IPS-18a (cell line): ENCODE results near the gene LDLRAD4.

Experiments
- H3K27ac ChIP-seq: one replicate; pipeline ENCODE4 v1.5.1; 2013; ENCODE audit warnings: low read length
- H3K27me3 ChIP-seq: one replicate; pipeline ENCODE4 v1.6.1; 2013; ENCODE audit warnings: mild to moderate bottlenecking, low read length; ENCODE audit not compliant: control insufficient read depth, insufficient read depth
- H3K36me3 ChIP-seq: one replicate; pipeline ENCODE4 v1.6.1; 2013; ENCODE audit warnings: low read depth, low read length; ENCODE audit not compliant: control insufficient read depth
- H3K4me1 ChIP-seq: one replicate; pipeline ENCODE4 v1.6.1; 2013; ENCODE audit warnings: low read depth, low read length; ENCODE audit not compliant: control insufficient read depth
- H3K4me3 ChIP-seq: one replicate; pipeline ENCODE4 v1.5.1; 2013; ENCODE audit warnings: low read length
- H3K9ac ChIP-seq: one replicate; pipeline ENCODE4 v1.6.1; 2013; ENCODE audit warnings: mild to moderate bottlenecking, low read length, moderate library complexity
- H3K9me3 ChIP-seq: one replicate; pipeline ENCODE4 v1.6.1; 2013; ENCODE audit warnings: low read depth, low read length; ENCODE audit not compliant: control insufficient read depth

LDLRAD4 gene

GRCh38 chr18:13581496-13582177, 363.1 kb downstream of the LDLRAD4 start:
- Histone ChIP-seq H3K27ac (no peak overlapping the region), H3K9ac (no peak overlapping the region), H3K4me3 (no peak overlapping the region), H3K27me3 (no peaks in the 10 kb centered on the region), H3K9me3 (no peaks in the 10 kb centered on the region), H3K36me3 (no peaks in the 10 kb centered on the region), H3K4me1 (no peaks in the 10 kb centered on the region)

GRCh38 chr18:13582178-13582670, 363.7 kb downstream of the LDLRAD4 start:
- H3K36me3 ChIP-seq = no peaks in the 10 kb centered on the region
- no peaks in the 10 kb centered on the region for H3K4me1 ChIP-seq
- H3K9me3 ChIP-seq = no peaks in the 10 kb centered on the region
- no peak overlapping the region for H3K4me3 ChIP-seq
- H3K27ac ChIP-seq = no peak overlapping the region
- no peak overlapping the region for H3K9ac ChIP-seq
- no peaks in the 10 kb centered on the region for H3K27me3 ChIP-seq

- Histone ChIP-seq H3K4me3 (no peak overlapping the region), H3K9me3 (no peaks in the 10 kb centered on the region), H3K4me1 (no peaks in the 10 kb centered on the region), H3K27ac (no peak overlapping the region), H3K36me3 (no peaks in the 10 kb centered on the region), H3K9ac (no peak overlapping the region), H3K27me3 (no peaks in the 10 kb centered on the region)
Measured at GRCh38 chr18:13583576-13584550, 365.3 kb downstream of the LDLRAD4 start.

- Histone ChIP-seq H3K9ac (no peak overlapping the region), H3K4me3 (no peak overlapping the region), H3K4me1 (no peaks in the 10 kb centered on the region), H3K27ac (no peak overlapping the region), H3K9me3 (no peaks in the 10 kb centered on the region), H3K36me3 (no peaks in the 10 kb centered on the region), H3K27me3 (no peaks in the 10 kb centered on the region)
Measured at GRCh38 chr18:13584825-13585224, 366.3 kb downstream of the LDLRAD4 start.

- Histone ChIP-seq H3K4me1 (no peaks in the 10 kb centered on the region), H3K9me3 (no peaks in the 10 kb centered on the region), H3K36me3 (no peaks in the 10 kb centered on the region), H3K4me3 (no peak overlapping the region), H3K9ac (no peak overlapping the region), H3K27me3 (no peaks in the 10 kb centered on the region), H3K27ac (no peak overlapping the region)
Measured at GRCh38 chr18:13585379-13586153, 367.0 kb downstream of the LDLRAD4 start.

- H3K9me3 ChIP-seq = no peaks in the 10 kb centered on the region
- H3K9ac ChIP-seq = no peak overlapping the region
- H3K27ac ChIP-seq = no peak overlapping the region
- no peaks in the 10 kb centered on the region for H3K4me1 ChIP-seq
- H3K4me3 ChIP-seq = no peak overlapping the region
- H3K36me3 ChIP-seq = no peaks in the 10 kb centered on the region
- H3K27me3 ChIP-seq = no peaks in the 10 kb centered on the region
Measured at GRCh38 chr18:13587001-13587400, 368.4 kb downstream of the LDLRAD4 start.

- Histone ChIP-seq H3K27ac (no peak overlapping the region), H3K4me1 (no peaks in the 10 kb centered on the region), H3K4me3 (no peak overlapping the region), H3K9ac (no peak overlapping the region), H3K27me3 (no peaks in the 10 kb centered on the region), H3K36me3 (no peaks in the 10 kb centered on the region), H3K9me3 (no peaks in the 10 kb centered on the region)
Measured at GRCh38 chr18:13587477-13587876, 368.9 kb downstream of the LDLRAD4 start.

- Histone ChIP-seq H3K4me1 (no peaks in the 10 kb centered on the region), H3K27ac (no peak overlapping the region), H3K9ac (no peak overlapping the region)
Measured at GRCh38 chr18:13587937-13588336, 369.4 kb downstream of the LDLRAD4 start.

GRCh38 chr18:13589316-13589715, 370.8 kb downstream of the LDLRAD4 start:
- Histone ChIP-seq H3K9me3 (no peaks in the 10 kb centered on the region), H3K4me1 (no peaks in the 10 kb centered on the region), H3K9ac (no peak overlapping the region), H3K36me3 (no peaks in the 10 kb centered on the region), H3K4me3 (no peak overlapping the region), H3K27ac (no peak overlapping the region), H3K27me3 (no peaks in the 10 kb centered on the region)

More at GRCh38 chr18:13587937-13588336, 369.4 kb downstream of the LDLRAD4 start:
- no peaks in the 10 kb centered on the region for H3K9me3 ChIP-seq
- no peak overlapping the region for H3K4me3 ChIP-seq
- H3K36me3 ChIP-seq = no peaks in the 10 kb centered on the region
- no peaks in the 10 kb centered on the region for H3K27me3 ChIP-seq

GRCh38 chr18:13589943-13590342, 371.4 kb downstream of the LDLRAD4 start:
- H3K4me3 ChIP-seq = no peak overlapping the region
- H3K27me3 ChIP-seq = no peaks in the 10 kb centered on the region
- no peak overlapping the region for H3K9ac ChIP-seq
- no peaks in the 10 kb centered on the region for H3K4me1 ChIP-seq
- H3K9me3 ChIP-seq = no peaks in the 10 kb centered on the region
- H3K27ac ChIP-seq = no peak overlapping the region
- H3K36me3 ChIP-seq = no peaks in the 10 kb centered on the region

GRCh38 chr18:13592246-13592645, 373.7 kb downstream of the LDLRAD4 start:
- Histone ChIP-seq H3K4me3 (no peak overlapping the region), H3K27me3 (no peaks in the 10 kb centered on the region), H3K27ac (no peak overlapping the region), H3K9me3 (peaks cover 11% of the 10 kb centered on the region), H3K36me3 (no peaks in the 10 kb centered on the region), H3K9ac (no peak overlapping the region), H3K4me1 (no peaks in the 10 kb centered on the region)
